Liver (tissue), 9 donors: ENCODE results near the gene NOS1AP. TPM values are rescaled to one million over a fixed set of nuclear protein-coding genes. Genes with fewer than 3 reads are reported as not detected.

Experiments
- DNase-seq: peaks from one replicate; pipeline ENCODE4 v3.0.0-alpha.2; 2017; ENCODE audit warnings: low spot score
- H3K27ac ChIP-seq, 2 donors: one replicate each; pipeline ENCODE4 v1.7.0; 2013; ENCODE audit warnings: inconsistent platforms in 2 of 2, low read length in 2 of 2, control low read depth in 1 of 2, low read depth in 1 of 2, mild to moderate bottlenecking in 1 of 2
- H3K27me3 ChIP-seq, 4 donors: one replicate each; pipeline versions ENCODE4 v1.6.1 to v1.7.0; 2013; ENCODE audit warnings: low read length in 3 of 4, inconsistent platforms in 1 of 4, mild to moderate bottlenecking in 1 of 4, moderate library complexity in 1 of 4; ENCODE audit not compliant: control insufficient read depth in 4 of 4, insufficient read depth in 4 of 4
- H3K36me3 ChIP-seq, 4 donors: one replicate each; pipeline versions ENCODE4 v1.6.1 to v1.7.0; 2013; ENCODE audit warnings: low read length in 3 of 4, mild to moderate bottlenecking in 3 of 4, low read depth in 1 of 4, moderate library complexity in 1 of 4; ENCODE audit not compliant: control insufficient read depth in 4 of 4, insufficient read depth in 3 of 4
- H3K4me1 ChIP-seq, 4 donors: one replicate each; pipeline versions ENCODE4 v1.6.1 to v1.7.0; 2013; ENCODE audit warnings: low read length in 3 of 4, mild to moderate bottlenecking in 3 of 4, moderate library complexity in 1 of 4; ENCODE audit not compliant: control insufficient read depth in 4 of 4, insufficient read depth in 4 of 4
- H3K4me3 ChIP-seq, 3 donors: one replicate each; pipeline versions ENCODE4 v1.6.1 to v1.7.0; 2013; ENCODE audit warnings: low read length in 3 of 3, control low read depth in 1 of 3, low read depth in 1 of 3, mild to moderate bottlenecking in 1 of 3
- H3K9ac ChIP-seq, 2 donors: one replicate each; pipeline ENCODE4 v1.7.0; 2013; ENCODE audit warnings: low read length in 2 of 2, mild to moderate bottlenecking in 2 of 2, moderate library complexity in 2 of 2, control low read depth in 1 of 2, low read depth in 1 of 2
- H3K9me3 ChIP-seq, 4 donors: one replicate each; pipeline versions ENCODE4 v1.6.1 to v1.7.0; 2013; ENCODE audit warnings: low read length in 3 of 4; ENCODE audit not compliant: control insufficient read depth in 4 of 4
- EGR1 ChIP-seq, 2 donors: IDR thresholded peaks; 2 replicates each; pipeline ENCODE4 v1.6.1; 2016 to 2018; ENCODE audit warnings: antibody characterized with exemption in 2 of 2, low read depth in 2 of 2
- FOXA1 ChIP-seq: IDR thresholded peaks from 2 replicates; pipeline ENCODE4 v1.6.1; 2016; ENCODE audit warnings: antibody characterized with exemption
- FOXA2 ChIP-seq: IDR thresholded peaks from 2 replicates; pipeline ENCODE4 v1.6.1; 2016; ENCODE audit warnings: antibody characterized with exemption
- GABPA ChIP-seq, 2 donors: IDR thresholded peaks in 1 of 2; conservative IDR thresholded peaks in 1 of 2; 2 replicates each; pipeline ENCODE4 v1.6.1; 2016; ENCODE audit warnings: antibody characterized with exemption in 2 of 2, mild to moderate bottlenecking in 1 of 2, moderate library complexity in 1 of 2
- HNF4A ChIP-seq, 2 donors: conservative IDR thresholded peaks; 2 replicates each; pipeline ENCODE4 v1.6.1; 2016; ENCODE audit warnings: antibody characterized with exemption in 2 of 2, mild to moderate bottlenecking in 2 of 2
- HNF4G ChIP-seq: IDR thresholded peaks from 2 replicates; pipeline ENCODE4 v1.6.1; 2016; ENCODE audit warnings: antibody characterized with exemption
- JUND ChIP-seq, 2 donors: IDR thresholded peaks; 2 replicates each; pipeline ENCODE4 v1.6.1; 2016; ENCODE audit warnings: antibody characterized with exemption in 2 of 2
- NR2F2 ChIP-seq: IDR thresholded peaks from 2 replicates; pipeline ENCODE4 v1.6.1; 2016; ENCODE audit warnings: antibody characterized with exemption
- RAD21 ChIP-seq, 2 donors: IDR thresholded peaks; 2 replicates each; pipeline ENCODE4 v1.6.1; 2016; ENCODE audit warnings: antibody characterized with exemption in 2 of 2, mild to moderate bottlenecking in 2 of 2
- RXRA ChIP-seq, 2 donors: IDR thresholded peaks; 2 replicates each; pipeline ENCODE4 v1.6.1; 2017 to 2018; ENCODE audit warnings: antibody characterized with exemption in 2 of 2, mild to moderate bottlenecking in 1 of 2
- SP1 ChIP-seq: IDR thresholded peaks from 2 replicates; pipeline ENCODE4 v1.6.1; 2018; ENCODE audit warnings: antibody characterized with exemption, mild to moderate bottlenecking
- TAF1 ChIP-seq: conservative IDR thresholded peaks from 2 replicates; pipeline ENCODE4 v1.6.1; 2016; ENCODE audit warnings: antibody characterized with exemption, mild to moderate bottlenecking
- YY1 ChIP-seq: IDR thresholded peaks from 2 replicates; pipeline ENCODE4 v1.6.1; 2016; ENCODE audit warnings: antibody characterized with exemption, mild to moderate bottlenecking
- WGBS: extraction: QIAGEN DNeasy Blood & Tissue Kit; methylation state at CpG from one replicate; pipeline ENCODE4 v1.1.7; 2013; 5-methylcytosine and 5-hydroxymethylcytosine counted together
- polyA plus RNA-seq, 2 donors: library from polyadenylated mRNA; stranded (reverse) in 1 of 2; unstranded in 1 of 2; fragments of 200-250 nt in 1 of 2; fragments of >200 nt in 1 of 2; fragmentation: Nextera tagmentation in 1 of 2; extraction: Ambion mirVana in 1 of 2; gene quantifications; one replicate each; pipeline versions ENCODE4 v1.2.1 to v1.2.3, GENCODE V29; 2013 to 2015
- total RNA-seq, 2 donors: library from RNA; depleted of rRNA; stranded (reverse); fragments of >200 nt; gene quantifications; one replicate each; pipeline ENCODE4 v1.2.3, GENCODE V29; 2014
- TF ChIP-seq, protein P1 (sequence below): IDR thresholded peaks from 2 replicates; pipeline ENCODE4 v1.6.1; 2016; ENCODE audit warnings: antibody characterized with exemption
- TF ChIP-seq, protein P2 (sequence below): IDR thresholded peaks from 2 replicates; pipeline ENCODE4 v1.6.1; 2016; ENCODE audit warnings: antibody characterized with exemption
- TF ChIP-seq, protein P3 (sequence below): IDR thresholded peaks from 2 replicates; pipeline ENCODE4 v1.6.1; 2016; ENCODE audit warnings: antibody characterized with exemption
- TF ChIP-seq, protein P4 (sequence below): fragments of 150-350 bp; IDR thresholded peaks from 2 replicates; pipeline ENCODE4 v1.5.1; 2017; ENCODE audit warnings: improper control_type of control experiment, low read depth, low read length; ENCODE audit not compliant: missing input control
- TF ChIP-seq, protein P5 (sequence below): IDR thresholded peaks from 2 replicates; pipeline ENCODE4 v1.6.1; 2016; ENCODE audit warnings: antibody characterized with exemption, mild to moderate bottlenecking
- donor health status: healthy.
- donor health status: healthy.
- donor health status: healthy.
- donor health status: healthy.
- donor health status: healthy.

Gene NOS1AP
- total and polyA plus RNA-seq, 4 donors: 1.4 to 13.0 (median 4.5) TPM

DNA sequence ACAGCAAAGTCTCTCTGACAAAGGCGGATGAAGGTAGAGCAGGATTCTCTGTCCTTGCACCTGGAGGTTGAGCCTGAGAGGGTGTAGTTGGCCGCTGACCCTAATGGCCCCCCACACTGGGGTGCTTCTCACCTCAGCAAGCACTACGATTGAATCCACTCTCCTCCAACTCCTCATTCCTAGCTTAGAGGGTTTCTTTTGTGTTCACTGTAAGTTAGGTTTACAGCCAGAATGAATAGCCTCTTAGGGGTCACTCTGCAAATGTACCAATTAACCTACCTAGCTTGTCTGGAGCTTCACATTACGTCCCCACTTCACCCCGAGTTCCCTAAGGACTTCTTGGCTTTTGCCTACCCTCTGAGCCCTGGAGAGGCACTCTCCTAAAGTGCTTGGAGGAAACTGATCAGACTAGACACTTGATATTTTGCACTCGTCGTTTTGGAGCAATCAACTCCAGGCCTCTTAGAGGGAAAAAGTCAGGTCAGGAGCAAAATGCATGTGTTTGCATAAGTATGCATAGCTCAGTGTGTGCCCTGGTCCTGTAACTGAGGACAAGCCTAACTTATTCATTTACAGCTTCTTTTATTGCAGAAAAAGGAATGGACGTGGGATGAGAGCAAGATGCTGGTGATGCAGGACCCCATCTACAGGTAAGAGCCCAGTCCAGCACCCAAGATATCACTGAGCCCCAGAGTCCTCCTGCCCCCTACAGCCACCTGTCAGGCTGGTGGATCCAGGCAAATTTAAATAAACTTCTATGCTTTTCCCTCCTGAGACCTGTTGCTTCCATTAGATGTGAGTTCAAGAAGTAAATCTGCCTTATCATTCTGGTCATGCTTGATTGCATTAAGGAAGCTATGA lies 230.8 kb downstream of the NOS1AP start:
- Histone ChIP-seq H3K27ac (no peak overlapping the region), H3K9me3 (no peaks in the 10 kb centered on the region), H3K4me1 (peaks cover 0 to 7% (median under 1%) of the 10 kb centered on the region in 4 donors), H3K9ac (no peak overlapping the region), H3K4me3 (no peak overlapping the region), H3K36me3 (peaks cover 0 to 2% (median 0%) of the 10 kb centered on the region in 4 donors), H3K27me3 (no peaks in the 10 kb centered on the region)
- no peak for DNase-seq
- TF ChIP-seq YY1 (no peak), FOXA2 (no peak), SP1 (no peak), TAF1 (no peak), EGR1 (IDR thresholded peaks at IDR 0.05; ENCODE audit: low read depth in 2 of 2) (no peak), RXRA (IDR thresholded peaks at IDR 0.05) (no peak), JUND (IDR thresholded peaks at IDR 0.05) (no peak), FOXA1 (no peak), NR2F2 (no peak), GABPA (IDR thresholded peaks at IDR 0.05 in 1 of 2, conservative IDR thresholded peaks at IDR 0.05 in 1 of 2) (no peak), HNF4G (no peak), HNF4A (conservative IDR thresholded peaks at IDR 0.05) (no peak), RAD21 (IDR thresholded peaks at IDR 0.05) (no peak)
- TF ChIP-seq, protein P1, sequence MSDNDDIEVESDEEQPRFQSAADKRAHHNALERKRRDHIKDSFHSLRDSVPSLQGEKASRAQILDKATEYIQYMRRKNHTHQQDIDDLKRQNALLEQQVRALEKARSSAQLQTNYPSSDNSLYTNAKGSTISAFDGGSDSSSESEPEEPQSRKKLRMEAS: no peak
- TF ChIP-seq, protein P2, sequence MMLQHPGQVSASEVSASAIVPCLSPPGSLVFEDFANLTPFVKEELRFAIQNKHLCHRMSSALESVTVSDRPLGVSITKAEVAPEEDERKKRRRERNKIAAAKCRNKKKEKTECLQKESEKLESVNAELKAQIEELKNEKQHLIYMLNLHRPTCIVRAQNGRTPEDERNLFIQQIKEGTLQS: no peak
- TF ChIP-seq, protein P3, sequence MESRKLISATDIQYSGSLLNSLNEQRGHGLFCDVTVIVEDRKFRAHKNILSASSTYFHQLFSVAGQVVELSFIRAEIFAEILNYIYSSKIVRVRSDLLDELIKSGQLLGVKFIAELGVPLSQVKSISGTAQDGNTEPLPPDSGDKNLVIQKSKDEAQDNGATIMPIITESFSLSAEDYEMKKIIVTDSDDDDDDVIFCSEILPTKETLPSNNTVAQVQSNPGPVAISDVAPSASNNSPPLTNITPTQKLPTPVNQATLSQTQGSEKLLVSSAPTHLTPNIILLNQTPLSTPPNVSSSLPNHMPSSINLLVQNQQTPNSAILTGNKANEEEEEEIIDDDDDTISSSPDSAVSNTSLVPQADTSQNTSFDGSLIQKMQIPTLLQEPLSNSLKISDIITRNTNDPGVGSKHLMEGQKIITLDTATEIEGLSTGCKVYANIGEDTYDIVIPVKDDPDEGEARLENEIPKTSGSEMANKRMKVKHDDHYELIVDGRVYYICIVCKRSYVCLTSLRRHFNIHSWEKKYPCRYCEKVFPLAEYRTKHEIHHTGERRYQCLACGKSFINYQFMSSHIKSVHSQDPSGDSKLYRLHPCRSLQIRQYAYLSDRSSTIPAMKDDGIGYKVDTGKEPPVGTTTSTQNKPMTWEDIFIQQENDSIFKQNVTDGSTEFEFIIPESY: no peak
- TF ChIP-seq, protein P4, sequence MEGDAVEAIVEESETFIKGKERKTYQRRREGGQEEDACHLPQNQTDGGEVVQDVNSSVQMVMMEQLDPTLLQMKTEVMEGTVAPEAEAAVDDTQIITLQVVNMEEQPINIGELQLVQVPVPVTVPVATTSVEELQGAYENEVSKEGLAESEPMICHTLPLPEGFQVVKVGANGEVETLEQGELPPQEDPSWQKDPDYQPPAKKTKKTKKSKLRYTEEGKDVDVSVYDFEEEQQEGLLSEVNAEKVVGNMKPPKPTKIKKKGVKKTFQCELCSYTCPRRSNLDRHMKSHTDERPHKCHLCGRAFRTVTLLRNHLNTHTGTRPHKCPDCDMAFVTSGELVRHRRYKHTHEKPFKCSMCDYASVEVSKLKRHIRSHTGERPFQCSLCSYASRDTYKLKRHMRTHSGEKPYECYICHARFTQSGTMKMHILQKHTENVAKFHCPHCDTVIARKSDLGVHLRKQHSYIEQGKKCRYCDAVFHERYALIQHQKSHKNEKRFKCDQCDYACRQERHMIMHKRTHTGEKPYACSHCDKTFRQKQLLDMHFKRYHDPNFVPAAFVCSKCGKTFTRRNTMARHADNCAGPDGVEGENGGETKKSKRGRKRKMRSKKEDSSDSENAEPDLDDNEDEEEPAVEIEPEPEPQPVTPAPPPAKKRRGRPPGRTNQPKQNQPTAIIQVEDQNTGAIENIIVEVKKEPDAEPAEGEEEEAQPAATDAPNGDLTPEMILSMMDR: no peak
- TF ChIP-seq, protein P5, sequence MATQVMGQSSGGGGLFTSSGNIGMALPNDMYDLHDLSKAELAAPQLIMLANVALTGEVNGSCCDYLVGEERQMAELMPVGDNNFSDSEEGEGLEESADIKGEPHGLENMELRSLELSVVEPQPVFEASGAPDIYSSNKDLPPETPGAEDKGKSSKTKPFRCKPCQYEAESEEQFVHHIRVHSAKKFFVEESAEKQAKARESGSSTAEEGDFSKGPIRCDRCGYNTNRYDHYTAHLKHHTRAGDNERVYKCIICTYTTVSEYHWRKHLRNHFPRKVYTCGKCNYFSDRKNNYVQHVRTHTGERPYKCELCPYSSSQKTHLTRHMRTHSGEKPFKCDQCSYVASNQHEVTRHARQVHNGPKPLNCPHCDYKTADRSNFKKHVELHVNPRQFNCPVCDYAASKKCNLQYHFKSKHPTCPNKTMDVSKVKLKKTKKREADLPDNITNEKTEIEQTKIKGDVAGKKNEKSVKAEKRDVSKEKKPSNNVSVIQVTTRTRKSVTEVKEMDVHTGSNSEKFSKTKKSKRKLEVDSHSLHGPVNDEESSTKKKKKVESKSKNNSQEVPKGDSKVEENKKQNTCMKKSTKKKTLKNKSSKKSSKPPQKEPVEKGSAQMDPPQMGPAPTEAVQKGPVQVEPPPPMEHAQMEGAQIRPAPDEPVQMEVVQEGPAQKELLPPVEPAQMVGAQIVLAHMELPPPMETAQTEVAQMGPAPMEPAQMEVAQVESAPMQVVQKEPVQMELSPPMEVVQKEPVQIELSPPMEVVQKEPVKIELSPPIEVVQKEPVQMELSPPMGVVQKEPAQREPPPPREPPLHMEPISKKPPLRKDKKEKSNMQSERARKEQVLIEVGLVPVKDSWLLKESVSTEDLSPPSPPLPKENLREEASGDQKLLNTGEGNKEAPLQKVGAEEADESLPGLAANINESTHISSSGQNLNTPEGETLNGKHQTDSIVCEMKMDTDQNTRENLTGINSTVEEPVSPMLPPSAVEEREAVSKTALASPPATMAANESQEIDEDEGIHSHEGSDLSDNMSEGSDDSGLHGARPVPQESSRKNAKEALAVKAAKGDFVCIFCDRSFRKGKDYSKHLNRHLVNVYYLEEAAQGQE: no peak
- 92% methylated on average over 8 of the region's 8 CpGs for WGBS
